SJCRH30 (cell line): ENCODE data around the gene PLXND1. TPM values are rescaled to one million over a fixed set of nuclear protein-coding genes. Genes with fewer than 3 reads are reported as not detected.
"Not testable (repeated sequence)": the region's sequence is repeated elsewhere in the genome, so short reads cannot be mapped to it uniquely, and the experiment has no call there.

Source experiments
- DNase-seq, 2 experiments: peaks; one replicate each; pipeline ENCODE4 v3.0.0-alpha.2; 2015 to 2020
- H3K27ac ChIP-seq: fragments of 250-450 bp; sonication (Bioruptor Pico); 2 replicates; pipeline ENCODE4 v1.5.1; 2020; ENCODE audit warnings: mild to moderate bottlenecking, moderate library complexity
- H3K27me3 ChIP-seq: fragments of 250-450 bp; sonication (Bioruptor Pico); 2 replicates; pipeline ENCODE4 v1.5.1; 2020; ENCODE audit warnings: mild to moderate bottlenecking, moderate library complexity
- H3K36me3 ChIP-seq: fragments of 250-450 bp; sonication (Bioruptor Pico); 2 replicates; pipeline ENCODE4 v1.5.1; 2020; ENCODE audit warnings: mild to moderate bottlenecking, moderate library complexity
- H3K4me1 ChIP-seq: fragments of 250-450 bp; sonication (Bioruptor Pico); 2 replicates; pipeline ENCODE4 v1.5.1; 2020; ENCODE audit warnings: mild to moderate bottlenecking, moderate library complexity
- H3K4me3 ChIP-seq: fragments of 250-450 bp; sonication (Bioruptor Pico); 2 replicates; pipeline ENCODE4 v1.5.1; 2020; ENCODE audit warnings: mild to moderate bottlenecking, moderate library complexity
- H3K9me3 ChIP-seq: fragments of 250-450 bp; sonication (Bioruptor Pico); replicated peaks from 2 replicates; pipeline ENCODE4 v1.5.1; 2020; ENCODE audit warnings: mild to moderate bottlenecking, moderate library complexity
- total RNA-seq: library from RNA; depleted of rRNA; stranded (reverse); fragments of >200 nt; shearing (Covaris generic); gene quantifications from 2 replicates; pipeline ENCODE4 v1.2.3, GENCODE V29; 2014; rRNA removed

PLXND1 gene
- total RNA-seq = 91.1 and 95.8 TPM in 2 replicates

- Histone ChIP-seq H3K27ac (peak within 1 kb of the TSS; percentile 77), H3K4me1 (peaks cover 21% of the 10 kb centered on the region), H3K36me3 (no peaks in the 10 kb centered on the region), H3K27me3 (no peaks in the 10 kb centered on the region), H3K4me3 (peak within 1 kb of the TSS; percentile 84), H3K9me3 (no peaks in the 10 kb centered on the region)
- DNase-seq = peak; percentile 80 to 85
Measured at GRCh38 chr3:129606636-129607390, at the start of gene PLXND1. Gene PLXND1 (minus strand): TSS chr3:129606676. CDS start chr3:129606639, 37 bp downstream.

DNA sequence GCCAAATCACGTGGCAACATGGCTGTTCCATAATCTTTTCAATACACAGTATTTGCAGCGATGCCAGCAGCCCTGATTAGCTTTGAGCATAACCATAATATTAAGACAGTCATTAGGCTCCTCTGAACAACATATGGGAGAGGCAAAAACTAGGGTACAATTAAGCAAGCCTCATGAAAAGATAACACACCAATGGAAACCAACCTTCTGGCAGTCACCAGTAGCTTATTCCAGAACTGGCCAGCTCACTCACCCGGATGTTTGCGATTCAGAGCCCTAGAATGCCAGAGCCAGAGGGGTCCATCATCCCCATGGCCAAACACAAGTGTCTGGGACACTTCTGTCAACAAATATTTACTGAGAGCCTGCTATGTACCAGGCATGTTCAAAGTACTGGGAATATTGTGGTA is 48.8 kb upstream of the PLXND1 start:
- H3K27ac ChIP-seq = no peak overlapping the region
- H3K9me3 ChIP-seq = no peaks in the 10 kb centered on the region
- DNase-seq = no peak
- no peak overlapping the region for H3K4me3 ChIP-seq
- H3K4me1 ChIP-seq = peaks cover 32% of the 10 kb centered on the region
- peaks cover 14% of the 10 kb centered on the region; the same call in 1 of the 2 replicates for H3K36me3 ChIP-seq
- no peaks in the 10 kb centered on the region for H3K27me3 ChIP-seq

DNA sequence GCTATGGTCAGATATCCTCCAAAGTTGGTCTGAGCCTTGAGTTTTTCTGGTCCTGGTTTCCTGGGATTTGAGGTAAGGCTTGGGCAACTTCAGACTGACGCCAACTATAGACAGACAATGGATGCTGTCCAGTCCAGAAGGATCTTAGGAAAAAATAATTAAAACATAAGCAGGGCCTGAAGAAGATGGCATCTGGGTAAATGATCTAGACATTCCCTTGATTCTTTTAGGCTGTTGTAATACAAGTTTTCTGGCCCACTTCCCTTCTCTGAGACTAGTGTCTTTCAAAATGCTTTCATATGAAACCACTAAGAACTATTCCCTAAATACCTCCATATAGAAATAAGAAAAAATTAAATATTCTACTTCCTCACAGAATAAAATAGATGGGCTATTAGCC is 47.7 kb upstream of the PLXND1 start:
- H3K36me3 ChIP-seq = peaks cover 14% of the 10 kb centered on the region; the same call in 1 of the 2 replicates
- no peak overlapping the region for H3K4me3 ChIP-seq
- no peak for DNase-seq
- H3K27ac ChIP-seq = no peak overlapping the region
- no peaks in the 10 kb centered on the region for H3K27me3 ChIP-seq
- H3K4me1 ChIP-seq = peaks cover 35% of the 10 kb centered on the region
- no peaks in the 10 kb centered on the region for H3K9me3 ChIP-seq

GRCh38 chr3:129653019-129653418 is 46.5 kb upstream of the PLXND1 start:
- no peak overlapping the region for H3K4me3 ChIP-seq
- peaks cover 14% of the 10 kb centered on the region; the same call in 1 of the 2 replicates for H3K36me3 ChIP-seq
- H3K4me1 ChIP-seq = peaks cover 35% of the 10 kb centered on the region
- H3K27ac ChIP-seq = no peak overlapping the region; the same call in 1 of the 2 replicates
- no peak for DNase-seq
- no peaks in the 10 kb centered on the region for H3K9me3 ChIP-seq
- H3K27me3 ChIP-seq = no peaks in the 10 kb centered on the region

DNA sequence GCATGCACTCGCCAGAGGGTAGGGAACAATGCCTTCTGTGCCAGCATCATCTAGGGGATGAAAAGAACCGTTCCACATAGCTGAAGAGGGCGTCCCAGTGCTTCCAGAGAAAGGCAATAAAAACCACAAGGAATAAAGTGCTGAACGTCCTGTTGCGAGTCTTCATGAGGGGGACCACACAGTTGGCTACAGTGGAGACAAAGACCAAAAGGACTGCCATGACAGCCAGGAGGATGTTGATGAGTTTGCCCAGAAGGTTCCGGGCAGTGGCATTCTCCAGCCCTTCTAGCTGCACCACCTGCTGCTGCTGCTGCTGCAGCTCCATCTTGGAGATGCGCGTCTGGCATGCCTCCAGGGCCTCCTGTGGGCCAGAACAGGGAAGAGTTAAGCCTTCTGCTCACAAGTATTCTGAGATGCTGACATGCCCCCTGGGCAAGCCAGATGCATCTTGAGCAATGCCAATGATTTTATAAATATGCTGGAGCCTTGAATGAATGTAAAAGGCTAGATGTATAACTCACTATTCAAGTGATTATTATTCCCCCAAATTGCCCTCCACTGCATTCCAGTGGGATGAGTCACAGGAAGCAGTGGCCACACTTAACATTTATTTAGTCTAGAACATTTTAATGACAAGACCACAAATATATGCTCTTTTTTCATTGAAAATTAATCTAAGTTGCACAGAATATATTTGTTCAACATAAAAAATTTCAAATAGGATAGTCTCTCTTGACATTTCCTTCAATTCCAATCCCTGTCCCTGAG is 45.1 kb upstream of the PLXND1 start:
- Histone ChIP-seq H3K27ac (peak overlapping the region; percentile 76), H3K9me3 (no peaks in the 10 kb centered on the region), H3K27me3 (no peaks in the 10 kb centered on the region), H3K4me3 (no peak overlapping the region), H3K36me3 (peaks cover 14% of the 10 kb centered on the region; the same call in 1 of the 2 replicates), H3K4me1 (peaks cover 30% of the 10 kb centered on the region)
- DNase-seq = peak; percentile 95

DNA sequence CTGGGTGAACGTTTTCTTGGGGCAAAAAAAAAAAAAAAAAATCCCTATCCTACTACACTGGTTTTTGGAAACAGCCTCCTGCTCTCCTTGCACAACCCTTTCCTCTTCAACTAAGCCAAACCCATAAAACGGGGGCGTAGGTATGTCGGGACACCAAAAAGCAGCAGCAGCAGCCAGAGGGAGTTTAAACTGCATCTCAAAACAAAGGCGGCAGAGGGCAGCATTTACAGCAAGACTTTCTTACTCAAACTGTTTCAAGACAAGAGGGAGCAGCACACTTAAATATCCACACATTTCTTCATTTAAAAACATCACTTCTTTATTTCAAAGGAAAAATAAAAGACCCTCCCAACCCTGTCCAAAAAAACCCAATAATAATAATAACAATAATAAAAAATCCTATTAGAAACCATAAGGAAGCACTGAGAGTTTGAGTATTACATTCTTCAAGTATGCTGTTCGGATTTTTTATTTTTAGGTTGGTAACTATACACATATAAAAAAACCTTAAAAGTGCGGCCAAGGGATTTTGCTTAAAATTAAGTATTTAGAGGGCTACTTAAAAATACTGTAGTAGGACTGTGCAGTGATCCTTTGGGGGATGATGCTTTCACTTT is 43.9 kb upstream of the PLXND1 start:
- Histone ChIP-seq H3K9me3 (no peaks in the 10 kb centered on the region), H3K27ac (peak overlapping the region; percentile 76; the same call in 1 of the 2 replicates), H3K36me3 (peaks cover 14% of the 10 kb centered on the region; the same call in 1 of the 2 replicates), H3K4me1 (peaks cover 35% of the 10 kb centered on the region), H3K27me3 (no peaks in the 10 kb centered on the region), H3K4me3 (no peak overlapping the region)
- peak; percentile 48 to 60 for DNase-seq

- peaks cover 7% of the 10 kb centered on the region; the same call in 1 of the 2 replicates for H3K36me3 ChIP-seq
- no peak overlapping the region for H3K27ac ChIP-seq
- no peak for DNase-seq
Measured at GRCh38 chr3:129648391-129648790, 41.9 kb upstream of the PLXND1 start.

GRCh38 chr3:129645286-129645685 is 38.8 kb upstream of the PLXND1 start:
- DNase-seq = peak; percentile 77 to 86
- H3K27me3 ChIP-seq = no peaks in the 10 kb centered on the region
- no peaks in the 10 kb centered on the region for H3K36me3 ChIP-seq
- H3K9me3 ChIP-seq = no peaks in the 10 kb centered on the region
- H3K27ac ChIP-seq = no peak overlapping the region
- peaks cover 14% of the 10 kb centered on the region for H3K4me1 ChIP-seq
- no peak overlapping the region for H3K4me3 ChIP-seq

More at GRCh38 chr3:129648391-129648790, 41.9 kb upstream of the PLXND1 start:
- H3K4me1 ChIP-seq = peaks cover 42% of the 10 kb centered on the region
- no peaks in the 10 kb centered on the region for H3K9me3 ChIP-seq
- H3K27me3 ChIP-seq = no peaks in the 10 kb centered on the region
- H3K4me3 ChIP-seq = no peak overlapping the region

GRCh38 chr3:129644836-129645235 is 38.4 kb upstream of the PLXND1 start:
- Histone ChIP-seq H3K9me3 (no peaks in the 10 kb centered on the region), H3K4me3 (no peak overlapping the region), H3K4me1 (peaks cover 12% of the 10 kb centered on the region), H3K27ac (no peak overlapping the region), H3K36me3 (no peaks in the 10 kb centered on the region), H3K27me3 (no peaks in the 10 kb centered on the region)
- no peak for DNase-seq

DNA sequence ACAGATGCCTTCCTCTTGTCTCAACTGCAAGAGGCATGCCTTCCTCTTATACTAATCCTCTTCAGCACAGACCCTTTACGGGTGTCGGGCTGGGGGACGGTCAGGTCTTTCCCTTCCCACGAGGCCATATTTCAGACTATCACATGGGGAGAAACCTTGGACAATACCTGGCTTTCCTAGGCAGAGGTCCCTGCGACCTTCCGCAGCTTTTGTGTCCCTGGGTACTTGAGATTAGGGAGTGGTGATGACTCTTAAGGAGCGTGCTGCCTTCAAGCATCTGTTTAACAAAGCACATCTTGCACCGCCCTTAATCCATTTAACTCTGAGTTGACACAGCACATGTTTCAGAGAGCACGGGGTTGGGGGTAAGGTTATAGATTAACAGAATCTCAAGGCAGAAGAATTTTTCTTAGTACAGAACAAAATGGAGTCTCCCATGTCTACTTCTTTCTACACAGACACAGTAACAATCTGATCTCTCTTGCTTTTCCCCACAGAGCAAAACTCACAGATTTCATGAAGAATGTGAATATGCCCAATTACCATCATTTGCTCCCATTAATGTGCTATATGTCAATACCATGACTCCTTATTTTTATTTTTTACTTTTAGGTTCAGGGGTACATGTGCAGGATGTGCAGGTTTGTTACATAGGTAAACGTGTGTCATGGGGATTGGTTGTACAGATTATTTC is 35.2 kb upstream of the PLXND1 start:
- H3K4me3 ChIP-seq, H3K27me3 ChIP-seq, DNase-seq, H3K9me3 ChIP-seq, H3K36me3 ChIP-seq, H3K27ac ChIP-seq: not testable (repeated sequence)
- H3K4me1 ChIP-seq = peaks cover 12% of the 10 kb centered on the region

DNA sequence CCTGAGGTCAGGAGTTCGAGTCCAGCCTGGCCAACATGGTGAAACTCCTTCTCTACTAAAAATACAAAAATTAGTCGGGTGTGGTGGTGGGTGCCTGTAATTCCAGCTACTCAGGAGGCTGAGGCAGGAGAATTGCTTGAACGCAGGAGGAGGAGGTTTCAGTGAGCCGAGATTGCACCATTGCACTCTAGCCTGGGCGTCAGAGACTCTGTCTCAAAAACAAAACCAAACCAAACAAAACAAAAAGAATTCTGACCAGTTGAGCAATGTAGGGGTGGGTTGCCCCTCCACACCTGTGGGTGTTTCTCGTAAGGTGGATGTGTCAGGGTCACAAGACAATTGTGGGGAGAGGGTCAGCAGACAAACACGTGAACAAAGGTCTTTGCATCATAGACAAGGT is 34.5 kb upstream of the PLXND1 start:
- peaks cover 12% of the 10 kb centered on the region for H3K4me1 ChIP-seq
- H3K9me3 ChIP-seq, DNase-seq, H3K36me3 ChIP-seq, H3K4me3 ChIP-seq, H3K27ac ChIP-seq, H3K27me3 ChIP-seq: not testable (repeated sequence)

- 0 out of 2 replicates have a peak, but pooled peaks cover 2% of the 10 kb centered on the region for H3K9me3 ChIP-seq
Measured at GRCh38 chr3:129638481-129638880, 32.0 kb upstream of the PLXND1 start.

GRCh38 chr3:129636082-129636481 is 29.6 kb upstream of the PLXND1 start:
- Histone ChIP-seq H3K36me3 (no peaks in the 10 kb centered on the region), H3K27me3 (no peaks in the 10 kb centered on the region), H3K9me3 (0 out of 2 replicates have a peak, but pooled peaks cover 2% of the 10 kb centered on the region), H3K27ac (no peak overlapping the region), H3K4me3 (no peak overlapping the region), H3K4me1 (no peaks in the 10 kb centered on the region)
- DNase-seq = no peak

More at GRCh38 chr3:129638481-129638880, 32.0 kb upstream of the PLXND1 start:
- no peak for DNase-seq
- H3K4me3 ChIP-seq = no peak overlapping the region
- H3K4me1 ChIP-seq = no peaks in the 10 kb centered on the region
- no peaks in the 10 kb centered on the region for H3K36me3 ChIP-seq
- no peaks in the 10 kb centered on the region for H3K27me3 ChIP-seq
- H3K27ac ChIP-seq = no peak overlapping the region

DNA sequence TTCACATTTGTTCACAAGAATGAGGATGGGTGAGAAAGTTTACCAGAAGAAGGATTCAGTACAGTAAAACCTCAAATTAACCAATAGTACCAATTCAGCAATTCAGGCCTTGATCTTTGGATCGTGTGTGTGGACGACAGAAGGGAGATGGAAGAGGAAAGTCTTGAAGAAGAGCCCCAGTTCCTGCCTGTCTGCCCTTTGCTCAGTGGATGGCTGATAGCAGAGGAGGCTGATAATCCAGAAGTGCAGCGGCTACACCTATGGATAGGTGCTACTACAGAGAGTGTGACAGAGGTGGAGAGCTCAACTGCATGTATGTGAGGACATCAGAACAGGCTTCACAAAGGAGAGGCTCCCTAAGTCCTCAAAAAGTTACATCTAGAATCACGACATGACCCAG is 29.2 kb upstream of the PLXND1 start:
- DNase-seq = no peak
- no peak overlapping the region for H3K27ac ChIP-seq
- H3K4me3 ChIP-seq = no peak overlapping the region
- H3K9me3 ChIP-seq = 0 out of 2 replicates have a peak, but pooled peaks cover 2% of the 10 kb centered on the region
- no peaks in the 10 kb centered on the region for H3K4me1 ChIP-seq
- no peaks in the 10 kb centered on the region for H3K36me3 ChIP-seq
- H3K27me3 ChIP-seq = no peaks in the 10 kb centered on the region
